ENCODE results near the gene MON2.

GRCh38 chr12:62582065-62582366, 115.4 kb downstream of the MON2 start:
- TF ChIP-seq, protein P1, sequence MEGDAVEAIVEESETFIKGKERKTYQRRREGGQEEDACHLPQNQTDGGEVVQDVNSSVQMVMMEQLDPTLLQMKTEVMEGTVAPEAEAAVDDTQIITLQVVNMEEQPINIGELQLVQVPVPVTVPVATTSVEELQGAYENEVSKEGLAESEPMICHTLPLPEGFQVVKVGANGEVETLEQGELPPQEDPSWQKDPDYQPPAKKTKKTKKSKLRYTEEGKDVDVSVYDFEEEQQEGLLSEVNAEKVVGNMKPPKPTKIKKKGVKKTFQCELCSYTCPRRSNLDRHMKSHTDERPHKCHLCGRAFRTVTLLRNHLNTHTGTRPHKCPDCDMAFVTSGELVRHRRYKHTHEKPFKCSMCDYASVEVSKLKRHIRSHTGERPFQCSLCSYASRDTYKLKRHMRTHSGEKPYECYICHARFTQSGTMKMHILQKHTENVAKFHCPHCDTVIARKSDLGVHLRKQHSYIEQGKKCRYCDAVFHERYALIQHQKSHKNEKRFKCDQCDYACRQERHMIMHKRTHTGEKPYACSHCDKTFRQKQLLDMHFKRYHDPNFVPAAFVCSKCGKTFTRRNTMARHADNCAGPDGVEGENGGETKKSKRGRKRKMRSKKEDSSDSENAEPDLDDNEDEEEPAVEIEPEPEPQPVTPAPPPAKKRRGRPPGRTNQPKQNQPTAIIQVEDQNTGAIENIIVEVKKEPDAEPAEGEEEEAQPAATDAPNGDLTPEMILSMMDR (IDR thresholded peaks at IDR 0.05), result no peak
- no peak for TF ChIP-seq POLR2A (IDR thresholded peaks at IDR 0.05)
- TF ChIP-seq EP300 (IDR thresholded peaks at IDR 0.05), result no peak
